GM13976 (cell line): ENCODE results near the gene NIPAL4.

ENCODE experiments used
- DNase-seq: peaks from one replicate; pipeline ENCODE4 v3.0.0; 2012; ENCODE audit warnings: low spot score
- in situ Hi-C: fragments of 300-500 bp; cut with MboI; formaldehyde crosslinking; loops from one replicate; pipeline ENCODE4 v1.12.0; 2022; ENCODE audit warnings: low sequenced_read_pairs, mixed read lengths, inconsistent platforms; ENCODE audit not compliant: unreplicated experiment
- TF ChIP-seq, protein P1 (sequence below): IDR thresholded peaks from 2 replicates; pipeline ENCODE4 v1.5.1; 2012; ENCODE audit warnings: borderline replicate concordance, mild to moderate bottlenecking; ENCODE audit not compliant: insufficient read depth; ENCODE audit errors: extremely low read depth, missing control alignments, control extremely low read depth

NIPAL4 gene

DNA sequence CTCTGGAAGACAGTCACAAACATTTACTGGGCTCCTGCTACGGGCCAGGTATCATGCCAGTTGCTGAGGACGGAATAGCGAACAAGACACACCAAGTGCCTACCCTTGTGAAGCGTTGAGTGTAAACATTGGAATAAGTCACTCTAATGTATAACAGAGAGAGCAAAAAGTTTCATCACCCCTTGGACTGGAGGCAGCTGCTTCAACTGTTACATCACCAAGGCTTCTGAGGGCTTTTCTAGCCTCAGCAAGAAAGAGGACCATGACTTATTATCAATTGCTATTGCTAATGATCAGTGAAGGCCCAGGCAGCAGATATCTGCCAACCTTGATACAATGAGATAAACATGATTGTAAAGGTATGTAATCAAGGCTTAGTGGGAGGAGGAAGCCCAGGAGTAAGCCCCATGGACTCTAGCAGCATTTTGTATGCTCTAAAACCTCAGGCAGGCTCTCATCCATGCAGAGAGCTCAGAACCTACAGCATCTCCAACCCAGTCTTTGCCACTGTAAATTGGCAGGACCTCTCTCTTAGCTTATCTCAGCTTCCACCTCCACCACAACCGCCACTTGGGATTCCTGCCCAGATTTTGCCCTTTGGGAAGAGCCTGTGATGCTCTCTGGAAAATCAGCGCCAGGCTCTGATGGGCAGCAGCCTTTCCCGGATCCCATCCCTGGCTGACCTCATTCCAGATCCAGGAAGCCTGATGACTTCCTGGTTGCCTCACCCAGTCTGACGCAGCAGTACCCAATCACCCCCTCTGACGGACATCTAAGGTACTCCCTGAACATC, 61.1 kb downstream of the NIPAL4 start:
- TF ChIP-seq, protein P1, sequence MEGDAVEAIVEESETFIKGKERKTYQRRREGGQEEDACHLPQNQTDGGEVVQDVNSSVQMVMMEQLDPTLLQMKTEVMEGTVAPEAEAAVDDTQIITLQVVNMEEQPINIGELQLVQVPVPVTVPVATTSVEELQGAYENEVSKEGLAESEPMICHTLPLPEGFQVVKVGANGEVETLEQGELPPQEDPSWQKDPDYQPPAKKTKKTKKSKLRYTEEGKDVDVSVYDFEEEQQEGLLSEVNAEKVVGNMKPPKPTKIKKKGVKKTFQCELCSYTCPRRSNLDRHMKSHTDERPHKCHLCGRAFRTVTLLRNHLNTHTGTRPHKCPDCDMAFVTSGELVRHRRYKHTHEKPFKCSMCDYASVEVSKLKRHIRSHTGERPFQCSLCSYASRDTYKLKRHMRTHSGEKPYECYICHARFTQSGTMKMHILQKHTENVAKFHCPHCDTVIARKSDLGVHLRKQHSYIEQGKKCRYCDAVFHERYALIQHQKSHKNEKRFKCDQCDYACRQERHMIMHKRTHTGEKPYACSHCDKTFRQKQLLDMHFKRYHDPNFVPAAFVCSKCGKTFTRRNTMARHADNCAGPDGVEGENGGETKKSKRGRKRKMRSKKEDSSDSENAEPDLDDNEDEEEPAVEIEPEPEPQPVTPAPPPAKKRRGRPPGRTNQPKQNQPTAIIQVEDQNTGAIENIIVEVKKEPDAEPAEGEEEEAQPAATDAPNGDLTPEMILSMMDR: no peak
- in situ Hi-C loops: no loop called here
- no peak for DNase-seq

GRCh38 chr5:157521704-157522029, 61.7 kb downstream of the NIPAL4 start:
- in situ Hi-C loops: no loop called here
- DNase-seq: no peak
- TF ChIP-seq, protein P1: no peak

GRCh38 chr5:157523976-157524375, 64.0 kb downstream of the NIPAL4 start:
- TF ChIP-seq, protein P1: no peak
- no peak for DNase-seq
- in situ Hi-C loops: no loop called here
